Naive thymus-derived CD8-positive, alpha-beta T cell (primary cell): Measurements from ENCODE around the gene EEF1AKMT4. TPM values are rescaled to one million over a fixed set of nuclear protein-coding genes. Genes with fewer than 3 reads are reported as not detected.

Source experiments
- ATAC-seq, 2 donors: fragments of 150-1000 bp; cut with Tn5 transposase in 1 of 2; sonication (Bioruptor Pico), chemical (Tn5 transposase) in 1 of 2; 1 replicate in 1 of 2; 2 replicates in 1 of 2; pipeline ENCODE4 v1.10.0; 2021; ENCODE audit warnings: mild to moderate bottlenecking in 2 of 2, moderate library complexity in 2 of 2
- POLR2A ChIA-PET: fragments of 350-600 bp; sonication (Branson Sonifier 250); formaldehyde crosslinking; loops from one replicate; lab custom pipeline; 2021; ENCODE audit warnings: antibody characterized with exemption; lab: Charles Lee
- DNase-seq, 10 donors: peaks; one replicate each; pipeline versions ENCODE4 v3.0.0 to v3.0.0-alpha.2; 2020 to 2022
- H3K27ac Mint-ChIP-seq, 10 donors: one replicate each; pipeline ENCODE4 v1.8.0; 2020 to 2022; ENCODE audit warnings: mild to moderate bottlenecking in 10 of 10, mixed read lengths in 10 of 10, moderate library complexity in 4 of 10, inconsistent platforms in 1 of 10
- H3K27me3 Mint-ChIP-seq, 5 donors: one replicate each; pipeline ENCODE4 v1.8.0; 2021 to 2022; ENCODE audit warnings: mixed read lengths in 5 of 5
- H3K36me3 Mint-ChIP-seq, 3 donors: one replicate each; pipeline ENCODE4 v1.8.0; 2020 to 2022; ENCODE audit warnings: mixed read lengths in 3 of 3, mild to moderate bottlenecking in 2 of 3, inconsistent platforms in 1 of 3
- H3K4me1 Mint-ChIP-seq, 4 donors: one replicate each; pipeline ENCODE4 v1.8.0; 2021 to 2022; ENCODE audit warnings: mixed read lengths in 4 of 4
- H3K4me3 Mint-ChIP-seq, 10 donors: one replicate each; pipeline ENCODE4 v1.8.0; 2020 to 2022; ENCODE audit warnings: mild to moderate bottlenecking in 10 of 10, mixed read lengths in 10 of 10, moderate library complexity in 6 of 10, inconsistent platforms in 1 of 10
- H3K9me3 Mint-ChIP-seq, 9 donors: one replicate each; pipeline ENCODE4 v1.8.0; 2020 to 2022; ENCODE audit warnings: mixed read lengths in 9 of 9, mild to moderate bottlenecking in 3 of 9, inconsistent platforms in 1 of 9, moderate library complexity in 1 of 9
- polyA plus RNA-seq, 3 donors: library from polyadenylated mRNA; unstranded; fragments of 300-500 nt; fragmentation: Illumina TruSeq; gene quantifications; one replicate each; pipeline ENCODE4 v1.2.3, GENCODE V29; 2021
- total RNA-seq, 8 experiments: library from RNA in 2 of 8; stranded (reverse) in 2 of 8; gene quantifications; one replicate each; pipeline ENCODE4 v1.2.3 and lab custom pipeline; 2021 to 2026

EEF1AKMT4 gene
- total and polyA plus RNA-seq, 5 experiments from 2014 or later, result 1.4 to 4.0 (median 3.4) TPM

DNA sequence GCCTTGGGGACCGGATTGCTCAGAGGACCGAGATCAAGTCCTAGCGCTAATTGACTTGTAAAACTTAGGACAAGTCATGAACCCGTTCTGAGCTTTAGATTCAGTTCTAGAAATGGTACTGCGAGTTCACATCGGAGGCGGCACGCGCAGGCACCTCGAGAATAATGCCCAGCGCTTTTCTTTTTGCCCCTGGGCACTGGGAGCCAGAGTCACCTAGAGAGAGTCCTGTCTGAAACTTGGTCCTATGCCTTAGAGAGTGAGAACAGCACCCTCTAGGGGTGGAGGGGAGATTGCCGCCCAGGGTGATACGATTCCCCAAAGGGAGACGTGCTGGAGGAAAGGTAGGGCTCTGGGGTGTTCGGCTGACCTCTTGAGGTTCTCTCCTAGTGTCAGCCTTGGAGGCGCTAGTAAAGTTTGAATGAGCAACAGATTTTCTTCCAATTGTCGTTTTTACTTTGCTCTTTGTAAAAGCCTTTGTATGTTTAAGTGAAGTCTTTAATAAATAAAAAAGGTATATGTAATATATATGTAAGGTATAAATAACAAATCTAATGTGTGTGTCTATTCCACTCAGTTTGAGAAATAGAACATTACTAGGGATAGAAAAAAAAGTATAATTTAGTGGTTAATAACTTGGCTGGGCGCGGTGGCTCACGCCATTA lies 826 bp downstream of the EEF1AKMT4 start:
- peak overlapping the region; percentile 94 to 100 (median 96) for H3K4me3 Mint-ChIP-seq
- H3K27me3 Mint-ChIP-seq, result no peaks in the 10 kb centered on the region
- peak overlapping the region; percentile 36 to 98 (median 94) for H3K27ac Mint-ChIP-seq
- POLR2A ChIA-PET, result interaction anchor here (0.9 to 1.2 kb wide), 2 partner anchors 21 to 115 kb away, joined by 3 to 17 read pairs; partner anchors contain the start of genes EIF2B5 and VWA5B2
- DNase-seq, result peak; percentile 71 to 92 (median 85)
- H3K36me3 Mint-ChIP-seq, result peaks cover 0 to 8% (median 0%) of the 10 kb centered on the region in 3 donors
- H3K4me1 Mint-ChIP-seq, result peaks cover 15 to 26% (median 19%) of the 10 kb centered on the region in 4 donors
- no peaks in the 10 kb centered on the region for H3K9me3 Mint-ChIP-seq
- peak; percentile 65 to 67 for ATAC-seq

GRCh38 chr3:184255291-184256039 lies 6.0 kb downstream of the EEF1AKMT4 start:
- ATAC-seq (no peak), DNase-seq (no peak)
- POLR2A ChIA-PET, result no interaction called here
- Mint-ChIP-seq H3K4me3 (no peak overlapping the region), H3K27ac (no peak overlapping the region), H3K9me3 (peaks cover 0 to 2% (median 0%) of the 10 kb centered on the region in 9 donors), H3K4me1 (peaks cover 4 to 11% (median 7%) of the 10 kb centered on the region in 4 donors), H3K27me3 (peaks cover 2 to 14% (median 10%) of the 10 kb centered on the region in 5 donors), H3K36me3 (peaks cover 0 to 9% (median 4%) of the 10 kb centered on the region in 3 donors)

DNA sequence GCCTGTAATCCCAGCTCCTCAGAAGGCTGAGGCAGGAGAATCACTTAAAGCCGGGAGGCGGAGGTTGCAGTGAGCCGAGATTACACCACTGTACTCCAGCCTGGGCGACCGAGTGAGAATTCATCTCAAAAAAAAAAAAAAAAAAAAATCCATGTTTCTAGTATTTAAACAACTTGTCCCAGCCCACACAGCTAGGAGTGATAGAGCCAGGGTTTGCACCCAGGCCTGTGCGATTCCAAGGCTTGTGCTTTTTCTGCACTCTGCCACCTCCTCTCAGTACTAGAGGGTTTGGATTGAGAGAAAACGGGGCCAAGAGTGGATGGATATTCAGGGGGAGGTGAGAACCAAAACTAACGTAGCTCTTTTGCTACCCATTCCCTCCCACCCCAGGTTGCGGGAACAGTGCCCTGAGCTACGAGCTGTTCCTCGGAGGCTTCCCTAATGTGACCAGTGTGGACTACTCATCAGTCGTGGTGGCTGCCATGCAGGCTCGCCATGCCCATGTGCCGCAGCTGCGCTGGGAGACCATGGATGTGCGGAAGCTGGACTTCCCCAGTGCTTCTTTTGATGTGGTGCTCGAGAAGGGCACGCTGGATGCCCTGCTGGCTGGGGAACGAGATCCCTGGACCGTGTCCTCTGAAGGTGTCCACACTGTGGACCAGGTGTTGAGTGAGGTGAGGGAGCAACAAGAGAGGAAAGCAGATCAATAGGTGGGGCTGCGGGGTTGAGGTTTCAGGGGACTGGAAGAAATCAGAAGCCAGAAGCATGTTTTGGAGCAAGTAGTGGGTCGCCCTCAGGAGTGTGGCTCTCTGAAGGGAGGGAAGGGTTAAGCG lies 7.8 kb downstream of the EEF1AKMT4 start:
- peaks cover 0 to 4% (median 0%) of the 10 kb centered on the region in 9 donors for H3K9me3 Mint-ChIP-seq
- peaks cover 12 to 20% (median 17%) of the 10 kb centered on the region in 4 donors for H3K4me1 Mint-ChIP-seq
- H3K4me3 Mint-ChIP-seq, result no peak overlapping the region
- no peak for DNase-seq
- POLR2A ChIA-PET, result interaction anchor here (0.7 kb wide), 1 partner anchor 306 kb away, joined by 3 read pairs; no protein-coding TSS in a partner anchor
- H3K27me3 Mint-ChIP-seq, result peaks cover 9 to 27% (median 18%) of the 10 kb centered on the region in 5 donors
- peaks cover 5 to 9% (median 9%) of the 10 kb centered on the region in 3 donors for H3K36me3 Mint-ChIP-seq
- H3K27ac Mint-ChIP-seq, result no peak overlapping the region
- ATAC-seq, result no peak

DNA sequence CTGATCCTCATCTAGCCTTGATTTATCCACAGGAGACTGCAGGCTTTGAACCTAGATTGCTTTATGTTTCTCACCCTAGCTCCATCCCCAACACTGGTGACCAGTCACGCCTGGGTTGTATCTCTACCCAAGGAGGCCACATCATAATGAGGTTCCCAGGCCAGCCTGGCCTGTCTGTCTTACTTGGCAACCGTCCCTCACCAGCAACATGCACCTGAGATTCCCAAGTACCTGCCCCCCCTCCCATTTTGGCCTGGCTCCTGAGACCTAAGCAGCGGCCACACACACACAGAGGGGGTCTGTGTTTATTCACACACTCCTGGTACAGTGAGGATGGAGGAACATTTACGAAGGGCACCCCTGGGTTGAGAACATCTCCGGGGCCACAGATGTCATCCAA lies 9.5 kb downstream of the EEF1AKMT4 start:
- H3K36me3 Mint-ChIP-seq, result peaks cover 5 to 13% (median 9%) of the 10 kb centered on the region in 3 donors
- ATAC-seq (no peak), DNase-seq (no peak)
- peaks cover 13 to 38% (median 23%) of the 10 kb centered on the region in 5 donors for H3K27me3 Mint-ChIP-seq
- peak overlapping the region in 1 of 10 donors; percentile 79 for H3K27ac Mint-ChIP-seq
- peaks cover 12 to 24% (median 23%) of the 10 kb centered on the region in 4 donors for H3K4me1 Mint-ChIP-seq
- H3K9me3 Mint-ChIP-seq, result peaks cover 0 to 4% (median 0%) of the 10 kb centered on the region in 9 donors
- POLR2A ChIA-PET, result no interaction called here
- H3K4me3 Mint-ChIP-seq, result peak overlapping the region in 8 of 10 donors; percentile 30 to 80 (median 55)

GRCh38 chr3:184259396-184259877 lies 10.0 kb downstream of the EEF1AKMT4 start:
- H3K4me1 Mint-ChIP-seq, result peaks cover 12 to 24% (median 23%) of the 10 kb centered on the region in 4 donors
- POLR2A ChIA-PET, result no interaction called here
- peaks cover 5 to 13% (median 9%) of the 10 kb centered on the region in 3 donors for H3K36me3 Mint-ChIP-seq
- H3K9me3 Mint-ChIP-seq, result peaks cover 0 to 4% (median 0%) of the 10 kb centered on the region in 9 donors
- H3K27me3 Mint-ChIP-seq, result peaks cover 13 to 43% (median 26%) of the 10 kb centered on the region in 5 donors
- H3K4me3 Mint-ChIP-seq, result peak overlapping the region in 9 of 10 donors; percentile 38 to 83 (median 69)
- ATAC-seq (no peak), DNase-seq (no peak)
- peak overlapping the region in 1 of 10 donors; percentile 79 for H3K27ac Mint-ChIP-seq

DNA sequence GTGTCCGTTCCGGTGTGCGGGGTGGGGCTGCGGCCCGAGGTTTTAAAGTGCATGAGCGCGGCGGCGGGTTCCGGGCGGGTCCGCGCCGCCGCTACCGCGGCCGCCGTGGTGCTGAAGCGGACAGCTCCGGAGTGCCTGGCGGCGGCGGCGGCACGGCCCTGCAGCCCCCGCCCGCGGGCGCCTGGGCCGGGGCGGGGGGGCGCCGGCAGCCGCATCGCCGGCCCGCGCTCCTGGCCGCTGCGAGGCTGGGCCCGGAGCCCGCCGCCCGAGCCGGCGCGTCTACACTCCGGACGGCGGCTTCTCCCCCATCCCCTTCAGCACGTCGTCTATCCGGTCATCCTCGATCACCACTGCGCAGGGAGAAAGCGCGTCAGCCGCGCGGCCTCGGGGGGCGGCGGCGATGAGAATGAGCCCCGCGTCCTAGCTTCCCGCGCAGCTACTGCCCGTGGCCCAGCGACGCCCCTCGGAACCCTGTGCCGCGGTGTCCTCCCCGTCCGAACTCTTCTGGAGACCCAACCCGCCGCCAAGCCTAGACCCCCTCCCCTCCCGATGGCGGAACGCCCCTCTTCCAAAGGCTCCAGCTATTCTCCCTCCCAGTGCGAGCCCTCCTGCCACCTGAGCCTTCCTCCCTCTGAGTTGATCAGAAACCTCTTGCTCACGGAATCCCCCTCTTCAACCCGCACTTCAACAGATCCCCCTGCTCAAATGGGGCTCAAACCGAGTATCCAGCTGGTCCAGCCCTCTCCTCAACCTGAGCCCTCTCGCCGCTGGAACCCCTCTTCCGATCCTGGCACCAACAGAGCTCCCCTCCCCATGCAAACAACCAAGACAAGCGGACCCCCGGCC lies 10.6 kb downstream of the EEF1AKMT4 start:
- ATAC-seq, result peak; percentile 66 to 70
- H3K4me1 Mint-ChIP-seq, result peaks cover 12 to 24% (median 23%) of the 10 kb centered on the region in 4 donors
- H3K4me3 Mint-ChIP-seq, result peak overlapping the region; percentile 71 to 89 (median 83)
- peaks cover 0 to 4% (median 0%) of the 10 kb centered on the region in 9 donors for H3K9me3 Mint-ChIP-seq
- peaks cover 5 to 13% (median 9%) of the 10 kb centered on the region in 3 donors for H3K36me3 Mint-ChIP-seq
- POLR2A ChIA-PET, result interaction anchor here (0.6 to 0.8 kb wide), 2 partner anchors 55 to 111 kb away, joined by 3 to 4 read pairs; no protein-coding TSS in a partner anchor
- peak in 7 of 10 donors; percentile 16 to 63 (median 43) for DNase-seq
- peaks cover 15 to 50% (median 32%) of the 10 kb centered on the region in 5 donors for H3K27me3 Mint-ChIP-seq
- H3K27ac Mint-ChIP-seq, result peak overlapping the region in 4 of 10 donors; percentile 22 to 87 (median 74)

GRCh38 chr3:184260724-184261269 lies 11.3 kb downstream of the EEF1AKMT4 start:
- DNase-seq, result no peak
- peak overlapping the region in 3 of 10 donors; percentile 73 to 87 (median 76) for H3K27ac Mint-ChIP-seq
- peak overlapping the region; percentile 67 to 89 (median 83) for H3K4me3 Mint-ChIP-seq
- peaks cover 0 to 4% (median 0%) of the 10 kb centered on the region in 9 donors for H3K9me3 Mint-ChIP-seq
- H3K36me3 Mint-ChIP-seq, result peaks cover 5 to 13% (median 9%) of the 10 kb centered on the region in 3 donors
- H3K4me1 Mint-ChIP-seq, result peaks cover 12 to 24% (median 23%) of the 10 kb centered on the region in 4 donors
- POLR2A ChIA-PET, result interaction anchor here (0.6 to 0.8 kb wide), 2 partner anchors 55 to 111 kb away, joined by 3 to 4 read pairs; no protein-coding TSS in a partner anchor
- H3K27me3 Mint-ChIP-seq, result peaks cover 16 to 54% (median 33%) of the 10 kb centered on the region in 5 donors
- ATAC-seq, result peak in 1 of 2 donors; percentile 2

GRCh38 chr3:184261270-184261853 lies 11.9 kb downstream of the EEF1AKMT4 start, which contains the start of gene CAMK2N2:
CAMK2N2 (minus strand) TSS chr3:184261553; CDS start chr3:184261285, 268 bp downstream.
- POLR2A ChIA-PET, result no interaction called here
- peaks cover 12 to 24% (median 23%) of the 10 kb centered on the region in 4 donors for H3K4me1 Mint-ChIP-seq
- ATAC-seq (peak; percentile 38 to 54), DNase-seq (peak in 3 of 10 donors; percentile 20 to 46 (median 22))
- H3K27ac Mint-ChIP-seq, result peak within 1 kb of the TSS in 6 of 10 donors; percentile 22 to 87 (median 74)
- peaks cover 19 to 58% (median 33%) of the 10 kb centered on the region in 5 donors for H3K27me3 Mint-ChIP-seq
- peak within 1 kb of the TSS; percentile 67 to 90 (median 84) for H3K4me3 Mint-ChIP-seq
- H3K9me3 Mint-ChIP-seq, result peaks cover 0 to 4% (median 0%) of the 10 kb centered on the region in 9 donors
- H3K36me3 Mint-ChIP-seq, result peaks cover 5 to 13% (median 11%) of the 10 kb centered on the region in 3 donors

DNA sequence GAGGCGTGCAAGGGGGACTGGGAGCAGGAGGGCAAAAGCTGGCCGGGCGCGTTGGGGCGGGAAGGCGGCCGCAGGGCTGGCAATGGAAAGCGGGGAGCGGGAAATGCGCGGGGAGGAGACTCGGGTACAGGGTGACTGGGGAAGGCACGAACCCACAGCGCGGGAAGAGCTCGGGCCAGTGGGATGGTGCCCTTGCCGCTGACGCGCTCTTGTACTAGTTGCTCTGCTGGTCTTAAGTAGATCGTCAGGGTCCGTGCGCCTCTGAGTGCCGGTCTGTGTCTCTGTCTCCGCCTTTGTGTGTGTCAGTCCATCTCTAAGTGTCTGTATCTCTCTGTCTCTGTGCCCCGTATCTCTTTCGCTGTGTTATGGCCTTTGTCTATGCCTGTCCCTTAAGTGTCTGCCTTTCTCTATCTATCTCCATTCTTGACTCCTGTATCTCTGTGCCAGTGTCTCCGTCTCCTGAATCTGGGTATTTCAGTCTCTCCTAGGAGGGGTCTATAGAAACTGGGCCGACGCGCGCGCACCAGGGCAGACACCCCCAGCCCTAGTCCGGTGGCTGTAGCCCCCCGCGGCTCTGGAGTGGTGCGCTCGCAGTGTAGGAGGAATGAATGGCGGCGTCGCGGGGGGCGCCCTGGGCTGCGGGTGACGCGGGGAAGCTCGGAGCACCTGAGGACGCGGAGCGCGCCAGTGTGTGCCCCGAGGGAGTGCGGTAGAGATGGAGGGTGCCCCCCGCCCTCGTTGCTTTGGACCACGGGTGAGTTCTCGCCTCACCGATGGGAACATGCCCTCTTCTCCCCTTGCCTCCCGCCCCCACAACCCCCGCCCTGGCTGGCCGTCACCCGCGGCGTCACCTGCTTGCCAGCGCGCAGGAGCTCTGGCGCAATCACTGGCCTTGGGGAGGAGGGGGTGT lies 12.6 kb downstream of the EEF1AKMT4 start:
- H3K27me3 Mint-ChIP-seq, result peaks cover 19 to 61% (median 34%) of the 10 kb centered on the region in 5 donors
- ATAC-seq (peak; percentile 33 to 38), DNase-seq (no peak)
- H3K27ac Mint-ChIP-seq, result peak overlapping the region in 5 of 10 donors; percentile 7 to 76 (median 29)
- POLR2A ChIA-PET, result no interaction called here
- peaks cover 0 to 4% (median 0%) of the 10 kb centered on the region in 9 donors for H3K9me3 Mint-ChIP-seq
- peak overlapping the region; percentile 67 to 90 (median 84) for H3K4me3 Mint-ChIP-seq
- H3K4me1 Mint-ChIP-seq, result peaks cover 12 to 24% (median 23%) of the 10 kb centered on the region in 4 donors
- H3K36me3 Mint-ChIP-seq, result peaks cover 7 to 13% (median 11%) of the 10 kb centered on the region in 3 donors
